Activated CD8-positive, alpha-beta T cell treated with anti-CD3 and anti-CD28 coated beads for 36 hours (primary cell): ENCODE measurements around the gene KHDC4. TPM values are rescaled to one million over a fixed set of nuclear protein-coding genes. Genes with fewer than 3 reads are reported as not detected.
A peak's percentile ranks its signal among the peaks of the same experiment; 100 is the strongest.

Experiments used
- ATAC-seq: fragments of 200-7000 bp; cut with Tn5 transposase; one replicate; pipeline ENCODE4 v1.10.0; 2021; ENCODE audit warnings: mild to moderate bottlenecking, moderate library complexity
- CTCF ChIA-PET: fragments of 350-600 bp; sonication (Branson Sonifier 250); formaldehyde crosslinking; loops from one replicate; lab custom pipeline; 2021; ENCODE audit warnings: antibody characterized with exemption; lab: Charles Lee
- POLR2A ChIA-PET: fragments of 350-600 bp; sonication (Branson Sonifier 250); formaldehyde crosslinking; loops from one replicate; lab custom pipeline; 2021; ENCODE audit warnings: antibody characterized with exemption; lab: Charles Lee
- DNase-seq: peaks from one replicate; pipeline ENCODE4 v3.0.0-alpha.2; 2020
- H3K27ac Mint-ChIP-seq: one replicate; pipeline ENCODE4 v1.8.0; 2021; ENCODE audit warnings: mild to moderate bottlenecking, mixed read lengths
- H3K27me3 Mint-ChIP-seq: one replicate; pipeline ENCODE4 v1.8.0; 2021; ENCODE audit warnings: mixed read lengths
- H3K36me3 Mint-ChIP-seq: one replicate; pipeline ENCODE4 v1.8.0; 2021; ENCODE audit warnings: low read depth, mixed read lengths
- H3K4me1 Mint-ChIP-seq: one replicate; pipeline ENCODE4 v1.8.0; 2021; ENCODE audit warnings: low read depth, mixed read lengths
- H3K4me3 Mint-ChIP-seq: one replicate; pipeline ENCODE4 v1.8.0; 2021; ENCODE audit warnings: mild to moderate bottlenecking, moderate library complexity, mixed read lengths
- H3K9me3 Mint-ChIP-seq: one replicate; pipeline ENCODE4 v1.8.0; 2021; ENCODE audit warnings: mixed read lengths
- intact Hi-C: fragments of 100-400 bp; cut with micrococcal nuclease; formaldehyde crosslinking; loops from one replicate; pipeline ENCODE4 v1.10.0; 2022
- total RNA-seq, 2 experiments: library from RNA; stranded (reverse); gene quantifications; one replicate each; pipeline ENCODE4 v1.2.3, GENCODE V29; 2021
- TF ChIP-seq, protein P1 (sequence below): fragments of 200-600 bp; IDR thresholded peaks from one replicate; pipeline ENCODE4 v1.8.0; 2022; ENCODE audit warnings: antibody characterized with exemption, mild to moderate bottlenecking

KHDC4 gene
- total RNA-seq, 2 experiments from 2014 or later = 68.1 to 71.3 TPM

DNA sequence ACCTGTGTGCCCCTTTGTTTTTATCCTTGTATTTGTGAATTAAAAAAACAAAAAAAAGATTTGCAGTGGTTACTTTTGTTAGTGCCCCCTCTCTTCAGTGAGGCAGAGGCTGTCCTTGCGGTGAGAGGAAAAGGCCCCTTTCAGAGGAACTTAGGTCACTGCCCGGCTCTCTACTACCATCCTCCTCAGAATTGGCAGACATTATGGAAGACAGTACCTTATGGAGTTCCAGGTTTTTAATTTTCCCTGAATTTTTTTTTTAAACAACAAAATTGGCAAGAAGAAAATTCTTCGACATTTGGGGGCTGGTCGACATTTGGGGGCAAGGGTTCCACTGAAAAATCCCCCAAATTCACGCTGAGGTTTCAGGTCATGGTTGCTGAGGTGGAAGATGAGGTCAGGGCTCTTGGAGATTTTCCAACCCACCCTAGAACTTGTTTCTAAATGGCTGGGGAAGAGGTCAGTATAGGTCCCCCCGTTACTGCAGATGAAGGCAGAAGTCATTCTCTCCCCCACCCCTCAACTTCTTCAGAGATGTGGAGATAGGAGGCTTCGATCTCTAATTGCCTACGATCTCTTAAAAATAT lies 12.5 kb upstream of the KHDC4 start:
- peak; percentile 37 for ATAC-seq
- intact Hi-C loops = loop anchor here (2.0 kb wide), 1 partner anchor 30 kb away; no protein-coding TSS in a partner anchor

GRCh38 chr1:155944444-155944799 lies 10.2 kb upstream of the KHDC4 start:
- H3K36me3 Mint-ChIP-seq = peaks cover 28% of the 10 kb centered on the region
- intact Hi-C loops = no loop called here
- H3K27ac Mint-ChIP-seq = peak overlapping the region; percentile 88
- ChIA-PET POLR2A (interaction anchor here (0.5 to 10.2 kb wide), 6 partner anchors 9 to 180 kb away, joined by 3 to 128 read pairs (median 4); partner anchors contain the start of gene ARHGEF2), CTCF (interaction anchor here (1.2 to 4.8 kb wide), 6 partner anchors 9 to 45 kb away, joined by 3 to 28 read pairs (median 6); partner anchors contain the start of gene ARHGEF2)
- no peaks in the 10 kb centered on the region for H3K9me3 Mint-ChIP-seq
- DNase-seq (no peak), ATAC-seq (no peak)
- peaks cover 73% of the 10 kb centered on the region for H3K4me1 Mint-ChIP-seq
- H3K4me3 Mint-ChIP-seq = no peak overlapping the region
- TF ChIP-seq, protein P1, sequence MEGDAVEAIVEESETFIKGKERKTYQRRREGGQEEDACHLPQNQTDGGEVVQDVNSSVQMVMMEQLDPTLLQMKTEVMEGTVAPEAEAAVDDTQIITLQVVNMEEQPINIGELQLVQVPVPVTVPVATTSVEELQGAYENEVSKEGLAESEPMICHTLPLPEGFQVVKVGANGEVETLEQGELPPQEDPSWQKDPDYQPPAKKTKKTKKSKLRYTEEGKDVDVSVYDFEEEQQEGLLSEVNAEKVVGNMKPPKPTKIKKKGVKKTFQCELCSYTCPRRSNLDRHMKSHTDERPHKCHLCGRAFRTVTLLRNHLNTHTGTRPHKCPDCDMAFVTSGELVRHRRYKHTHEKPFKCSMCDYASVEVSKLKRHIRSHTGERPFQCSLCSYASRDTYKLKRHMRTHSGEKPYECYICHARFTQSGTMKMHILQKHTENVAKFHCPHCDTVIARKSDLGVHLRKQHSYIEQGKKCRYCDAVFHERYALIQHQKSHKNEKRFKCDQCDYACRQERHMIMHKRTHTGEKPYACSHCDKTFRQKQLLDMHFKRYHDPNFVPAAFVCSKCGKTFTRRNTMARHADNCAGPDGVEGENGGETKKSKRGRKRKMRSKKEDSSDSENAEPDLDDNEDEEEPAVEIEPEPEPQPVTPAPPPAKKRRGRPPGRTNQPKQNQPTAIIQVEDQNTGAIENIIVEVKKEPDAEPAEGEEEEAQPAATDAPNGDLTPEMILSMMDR = no peak
- H3K27me3 Mint-ChIP-seq = no peaks in the 10 kb centered on the region

More for the DNA sequence above, 12.5 kb upstream of the KHDC4 start:
- ChIA-PET CTCF (interaction anchor here (0.7 to 4.8 kb wide), 9 partner anchors 9 to 42 kb away, joined by 3 to 28 read pairs (median 4); partner anchors contain the start of gene ARHGEF2), POLR2A (interaction anchor here (1.0 to 10.2 kb wide), 9 partner anchors 8 to 336 kb away, joined by 4 to 128 read pairs (median 6); partner anchors contain the start of genes ARHGEF2, KHDC4 and SMG5)
- no peak for DNase-seq
- Mint-ChIP-seq H3K27me3 (no peaks in the 10 kb centered on the region), H3K9me3 (no peaks in the 10 kb centered on the region), H3K4me1 (peaks cover 52% of the 10 kb centered on the region), H3K27ac (peak overlapping the region; percentile 88), H3K36me3 (peaks cover 43% of the 10 kb centered on the region), H3K4me3 (peak overlapping the region; percentile 55)
- TF ChIP-seq, protein P1 = no peak

- ATAC-seq = no peak
- intact Hi-C loops = no loop called here
- Mint-ChIP-seq H3K27me3 (no peaks in the 10 kb centered on the region), H3K9me3 (no peaks in the 10 kb centered on the region), H3K27ac (no peak overlapping the region), H3K4me3 (no peak overlapping the region), H3K4me1 (peaks cover 73% of the 10 kb centered on the region), H3K36me3 (peaks cover 21% of the 10 kb centered on the region)
- ChIA-PET CTCF (interaction anchor here (2.2 to 7.0 kb wide), 3 partner anchors 8 to 46 kb away, joined by 8 to 121 read pairs (median 28); partner anchors contain the start of gene ARHGEF2), POLR2A (interaction anchor here (0.6 to 10.2 kb wide), 7 partner anchors 8 to 47 kb away, joined by 3 to 128 read pairs (median 4); partner anchors contain the start of genes ARHGEF2 and KHDC4)
- DNase-seq = no peak
- TF ChIP-seq, protein P1 = no peak
These were observed 8.4 kb upstream of the KHDC4 start for GRCh38 chr1:155942578-155943141.

DNA sequence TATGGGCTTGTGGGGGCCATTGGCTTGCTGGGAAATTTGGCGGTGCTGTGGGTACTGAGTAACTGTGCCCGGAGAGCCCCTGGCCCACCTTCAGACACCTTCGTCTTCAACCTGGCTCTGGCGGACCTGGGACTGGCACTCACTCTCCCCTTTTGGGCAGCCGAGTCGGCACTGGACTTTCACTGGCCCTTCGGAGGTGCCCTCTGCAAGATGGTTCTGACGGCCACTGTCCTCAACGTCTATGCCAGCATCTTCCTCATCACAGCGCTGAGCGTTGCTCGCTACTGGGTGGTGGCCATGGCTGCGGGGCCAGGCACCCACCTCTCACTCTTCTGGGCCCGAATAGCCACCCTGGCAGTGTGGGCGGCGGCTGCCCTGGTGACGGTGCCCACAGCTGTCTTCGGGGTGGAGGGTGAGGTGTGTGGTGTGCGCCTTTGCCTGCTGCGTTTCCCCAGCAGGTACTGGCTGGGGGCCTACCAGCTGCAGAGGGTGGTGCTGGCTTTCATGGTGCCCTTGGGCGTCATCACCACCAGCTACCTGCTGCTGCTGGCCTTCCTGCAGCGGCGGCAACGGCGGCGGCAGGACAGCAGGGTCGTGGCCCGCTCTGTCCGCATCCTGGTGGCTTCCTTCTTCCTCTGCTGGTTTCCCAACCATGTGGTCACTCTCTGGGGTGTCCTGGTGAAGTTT lies 7.8 kb upstream of the KHDC4 start:
- Mint-ChIP-seq H3K4me3 (no peak overlapping the region), H3K9me3 (no peaks in the 10 kb centered on the region), H3K4me1 (peaks cover 68% of the 10 kb centered on the region), H3K36me3 (peaks cover 16% of the 10 kb centered on the region), H3K27ac (peak overlapping the region; percentile 87), H3K27me3 (no peaks in the 10 kb centered on the region)
- POLR2A ChIA-PET = interaction anchor here (0.6 to 10.2 kb wide), 6 partner anchors 8 to 36 kb away, joined by 3 to 128 read pairs (median 6); partner anchors contain the start of genes ARHGEF2 and KHDC4
- TF ChIP-seq, protein P1 = no peak
- ATAC-seq (no peak), DNase-seq (no peak)
- CTCF ChIA-PET = interaction anchor here (2.2 to 7.0 kb wide), 4 partner anchors 7 to 49 kb away, joined by 8 to 121 read pairs (median 70); partner anchors contain the start of gene ARHGEF2
- intact Hi-C loops = no loop called here
